Astrocyte (in vitro differentiated cells and primary cell): ENCODE measurements around the gene GNGT1.

Experiments used
- CTCF ChIP-seq: IDR thresholded peaks from 2 replicates; pipeline ENCODE4 v1.5.1; 2011; ENCODE audit warnings: low read depth, mild to moderate bottlenecking, inconsistent platforms, low read length, moderate library complexity; ENCODE audit not compliant: insufficient read depth
- EZH2 ChIP-seq: IDR thresholded peaks from 2 replicates; pipeline ENCODE4 v1.6.1; 2012; ENCODE audit warnings: mild to moderate bottlenecking, low read length, inconsistent platforms; ENCODE audit not compliant: insufficient read depth

- no peak for TF ChIP-seq CTCF
- no peak for TF ChIP-seq EZH2
Measured at GRCh38 chr7:93866886-93867285, 39.5 kb upstream of the GNGT1 start.
